HG02970 (cell line): ENCODE data around the gene UBL5.
"Not testable (repeated sequence)": the region's sequence is repeated elsewhere in the genome, so short reads cannot be mapped to it uniquely, and the experiment has no call there.

Experiments
- ATAC-seq: cut with Tn5 transposase; IDR thresholded peaks from one replicate; pipeline ENCODE4 v1.9.1; 2021; ENCODE audit warnings: mild to moderate bottlenecking, moderate library complexity, moderate number of reproducible peaks; ENCODE audit not compliant: unreplicated experiment, low FRiP score

Gene UBL5

GRCh38 chr19:9808855-9809824 lies 18.6 kb upstream of the UBL5 start:
- ATAC-seq: no peak

DNA sequence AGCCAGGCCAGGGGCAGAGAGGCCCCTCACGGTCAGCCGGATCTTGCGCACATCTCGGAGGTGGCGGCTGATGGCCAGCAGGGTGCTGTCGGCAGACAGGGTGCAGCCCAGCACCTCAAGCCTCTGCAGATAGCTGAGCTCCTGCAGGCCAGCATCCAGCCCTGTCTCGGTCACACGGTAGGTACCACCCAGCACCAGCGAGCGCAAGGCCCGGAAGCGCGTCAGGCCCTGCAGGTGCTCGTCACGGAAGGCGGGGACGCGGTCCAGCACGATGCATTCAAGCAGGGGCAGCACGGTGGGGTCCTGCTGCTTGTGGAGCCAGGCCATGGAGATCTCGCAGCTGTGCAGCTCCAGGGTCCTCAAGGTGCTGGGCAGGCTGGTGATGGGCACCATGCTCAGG lies 16.6 kb upstream of the UBL5 start:
- no peak for ATAC-seq

- no peak for ATAC-seq
Measured at GRCh38 chr19:9818175-9818733, 9.5 kb upstream of the UBL5 start.

- peak; percentile 91 for ATAC-seq
Measured at GRCh38 chr19:9818734-9819595, 8.8 kb upstream of the UBL5 start, which contains the start of gene FBXL12. Gene FBXL12 (minus strand): TSS chr19:9819079. CDS start chr19:9818813, 266 bp downstream.

DNA sequence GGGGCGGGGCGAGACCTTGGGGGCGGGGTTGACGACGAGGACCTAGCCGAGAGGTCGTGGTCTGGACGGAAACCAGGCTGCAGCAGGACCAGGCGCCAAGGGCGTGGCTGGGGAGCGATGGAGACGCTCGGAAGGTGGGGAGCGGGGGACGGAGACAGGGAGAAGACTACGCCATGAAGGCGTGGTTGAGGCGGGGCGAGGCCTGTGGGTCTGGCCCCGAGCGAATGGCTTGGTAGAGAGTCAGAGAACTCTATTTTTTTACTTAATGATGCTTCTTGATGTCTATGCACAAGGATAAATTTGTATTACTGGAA lies 8.2 kb upstream of the UBL5 start:
- ATAC-seq: no peak

DNA sequence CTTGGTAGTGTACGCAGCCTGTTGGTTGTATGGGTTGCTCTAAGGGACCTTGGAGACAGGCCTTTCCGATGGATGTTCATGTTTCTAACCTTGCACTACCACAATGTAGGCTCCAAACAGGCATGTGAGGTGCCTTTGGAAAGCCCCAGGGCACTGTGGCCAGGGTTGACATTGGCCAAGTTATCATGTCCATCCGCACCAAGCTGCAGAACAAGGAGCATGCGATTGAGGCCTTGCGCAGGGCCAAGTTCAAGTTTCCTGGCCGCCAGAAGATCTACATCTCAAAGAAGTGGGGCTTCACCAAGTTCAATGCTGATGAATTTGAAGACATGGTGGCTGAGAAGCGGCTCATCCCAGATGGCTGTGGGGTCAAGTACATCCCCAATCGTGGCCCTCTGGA lies 7.7 kb upstream of the UBL5 start:
- ATAC-seq: not testable (repeated sequence)

GRCh38 chr19:9823816-9824215 lies 3.9 kb upstream of the UBL5 start:
- ATAC-seq: no peak

DNA sequence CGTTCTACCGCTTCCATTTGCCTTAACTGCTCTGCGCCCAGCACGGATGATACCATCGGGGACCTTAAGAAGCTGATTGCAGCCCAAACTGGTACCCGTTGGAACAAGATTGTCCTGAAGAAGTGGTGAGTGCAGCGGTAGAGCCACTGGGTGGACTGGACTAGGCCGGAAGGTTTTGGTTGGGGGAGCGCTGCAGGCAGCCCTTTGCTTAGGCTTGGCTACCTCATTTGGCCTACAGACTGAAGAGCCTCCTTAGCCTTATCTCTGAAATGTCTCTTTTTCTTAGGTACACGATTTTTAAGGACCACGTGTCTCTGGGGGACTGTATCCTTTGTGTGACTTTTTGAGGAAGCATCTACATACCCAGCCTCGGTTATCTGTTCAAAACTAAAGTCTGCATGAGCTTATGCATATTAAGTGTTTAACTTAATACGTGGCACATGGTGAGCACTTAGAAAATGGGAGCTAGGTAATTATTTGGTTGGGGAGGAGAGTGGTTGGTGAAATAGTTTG lies 889 bp downstream of the UBL5 start:
- ATAC-seq: no peak

DNA sequence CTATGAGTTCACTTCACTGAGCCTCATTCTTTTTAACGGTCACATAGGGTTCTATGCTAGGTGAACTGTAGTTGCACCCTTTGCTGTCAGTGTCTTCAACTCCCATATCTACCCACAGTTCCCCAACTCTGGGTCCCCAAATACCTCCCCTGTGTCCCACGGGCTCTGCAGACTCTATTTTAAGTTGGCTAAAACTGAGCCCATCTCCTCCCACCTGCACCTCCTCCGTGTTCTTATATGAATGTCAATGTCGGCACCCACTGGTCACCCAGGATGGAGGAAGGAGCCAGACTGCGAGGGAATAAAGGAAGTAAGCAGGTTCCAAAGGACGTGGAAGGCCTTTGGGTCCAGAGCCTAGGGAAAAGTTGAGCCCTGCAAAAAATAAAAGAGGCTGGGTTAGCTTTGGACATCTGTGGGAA lies 6.6 kb downstream of the UBL5 start:
- ATAC-seq: no peak

- ATAC-seq: peak; percentile 98
Measured at GRCh38 chr19:9834726-9835506, 7.2 kb downstream of the UBL5 start, which contains the start of gene PIN1. Gene PIN1 (plus strand): TSS chr19:9835318. CDS start chr19:9835345, 27 bp downstream.

DNA sequence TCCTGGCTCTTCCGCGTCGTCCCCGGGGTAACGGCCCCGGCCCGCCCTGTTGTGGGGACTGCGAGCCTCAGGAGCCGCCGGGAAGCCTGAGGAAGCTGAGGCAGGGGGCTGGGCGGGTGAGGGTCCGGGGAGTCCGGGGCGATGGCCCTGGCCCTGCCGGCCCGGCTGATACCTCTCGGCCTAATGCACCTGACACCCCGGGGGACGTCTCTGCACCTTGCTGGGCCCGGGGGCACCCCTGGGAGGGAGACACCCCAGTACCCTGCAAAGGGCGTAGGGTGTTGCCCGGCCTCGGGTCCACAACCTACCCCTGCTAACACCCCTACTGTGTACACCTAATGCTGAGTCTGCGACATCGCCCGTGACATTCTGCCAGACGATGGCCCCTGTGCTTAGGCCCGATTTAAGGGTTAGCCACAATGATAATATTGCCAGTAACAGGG lies 7.8 kb downstream of the UBL5 start:
- ATAC-seq: peak; percentile 17

GRCh38 chr19:9836021-9836420 lies 8.3 kb downstream of the UBL5 start:
- no peak for ATAC-seq

DNA sequence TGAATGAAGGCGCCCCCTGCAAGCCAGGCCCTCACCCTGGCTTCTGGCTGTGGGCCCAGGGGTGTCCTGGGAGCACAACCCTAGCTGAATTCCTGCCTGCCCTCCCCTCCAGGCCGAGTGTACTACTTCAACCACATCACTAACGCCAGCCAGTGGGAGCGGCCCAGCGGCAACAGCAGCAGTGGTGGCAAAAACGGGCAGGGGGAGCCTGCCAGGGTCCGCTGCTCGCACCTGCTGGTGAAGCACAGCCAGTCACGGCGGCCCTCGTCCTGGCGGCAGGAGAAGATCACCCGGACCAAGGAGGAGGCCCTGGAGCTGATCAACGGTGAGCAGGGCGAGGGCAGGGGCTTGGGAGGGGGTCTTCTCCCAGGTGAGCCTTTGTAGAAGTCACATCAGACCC lies 10.6 kb downstream of the UBL5 start:
- no peak for ATAC-seq

DNA sequence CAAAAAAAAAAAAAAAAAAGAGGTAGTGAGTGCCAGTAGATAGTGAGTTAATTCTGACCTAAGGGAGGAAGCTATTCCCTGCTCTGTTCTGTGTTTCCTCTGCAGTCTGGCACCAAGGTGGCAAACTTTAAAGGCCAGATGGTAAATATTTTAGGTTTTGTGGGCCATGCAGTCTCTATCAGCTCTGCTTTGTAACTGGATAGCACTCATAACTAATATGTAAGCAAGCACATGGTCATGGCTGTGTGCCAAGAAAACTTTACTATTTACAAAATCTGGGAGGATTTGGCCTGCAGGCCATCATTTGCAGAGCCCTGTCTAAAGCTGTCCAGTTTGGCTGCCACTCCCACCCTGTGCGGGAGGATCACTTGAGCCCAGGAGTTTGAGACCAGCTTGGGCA lies 11.7 kb downstream of the UBL5 start:
- ATAC-seq: no peak

DNA sequence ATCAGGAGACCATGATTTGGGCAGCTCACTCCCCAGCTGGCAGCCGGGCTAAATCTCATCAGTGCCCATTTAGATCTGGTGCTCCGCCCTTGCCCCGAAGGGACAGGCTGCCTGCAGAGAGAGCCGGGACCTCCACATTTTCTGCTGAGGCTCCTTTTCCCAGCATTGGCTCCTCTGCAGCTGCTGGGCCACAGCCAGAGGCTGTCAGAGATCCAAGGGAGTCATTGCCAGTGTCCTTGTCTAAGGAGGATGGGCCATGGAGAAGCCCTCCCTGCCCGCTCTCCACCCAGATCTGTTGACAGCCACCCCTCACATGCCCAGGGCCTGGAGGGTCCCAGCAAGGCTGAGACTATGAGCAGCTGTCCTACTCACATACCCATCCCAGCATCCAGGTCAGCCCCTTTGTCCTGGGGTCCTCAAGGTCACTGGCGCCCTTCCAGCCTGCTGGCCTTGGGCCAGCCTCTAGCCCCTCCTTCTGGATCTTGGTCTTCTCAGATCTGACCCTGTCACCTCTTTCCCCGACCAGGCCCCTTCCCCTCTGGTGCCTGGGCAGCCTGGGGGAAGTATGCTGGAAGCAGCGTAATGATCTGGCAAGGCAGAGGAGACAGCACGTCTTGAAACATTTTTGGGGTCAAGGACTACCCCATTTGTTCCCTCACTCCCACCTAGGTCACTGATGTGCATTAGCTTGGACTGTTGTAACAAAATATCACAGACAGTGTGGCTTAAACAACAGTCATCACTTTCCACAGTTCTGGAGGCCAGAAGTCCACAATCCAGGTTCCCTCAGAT lies 15.3 kb downstream of the UBL5 start:
- ATAC-seq: no peak

DNA sequence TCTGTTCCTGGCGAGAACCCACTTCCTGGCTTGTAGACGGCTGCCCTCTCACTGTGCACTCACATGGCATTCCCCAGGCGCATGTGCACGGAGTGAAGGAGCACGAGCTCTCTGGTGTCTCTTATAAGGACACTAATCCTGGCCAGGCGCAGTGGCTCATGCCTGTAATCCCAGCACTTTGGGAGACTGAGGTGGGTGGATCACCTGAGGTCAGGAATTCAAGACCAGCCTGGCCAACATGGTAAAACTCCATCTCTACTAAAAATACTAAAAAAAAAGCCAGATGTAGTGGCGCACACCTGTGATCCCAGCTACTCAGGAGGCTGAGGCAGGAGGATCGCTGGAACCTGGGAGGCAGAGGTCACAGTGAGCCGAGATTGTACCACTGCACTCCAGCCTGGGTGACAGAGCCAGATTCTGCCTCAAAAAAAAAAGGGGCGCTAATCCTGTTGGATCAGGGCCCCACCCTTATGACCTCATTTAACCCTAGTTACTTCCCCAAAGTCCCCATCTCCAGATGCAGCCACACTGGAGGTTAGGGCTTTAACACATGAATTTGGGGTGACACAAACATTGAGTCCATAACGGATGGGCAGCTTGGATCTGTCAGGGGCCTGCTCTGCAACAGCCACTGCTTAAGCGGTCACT lies 16.0 kb downstream of the UBL5 start:
- ATAC-seq: not testable (repeated sequence)

- ATAC-seq: no peak
Measured at GRCh38 chr19:9847087-9847671, 19.5 kb downstream of the UBL5 start.

DNA sequence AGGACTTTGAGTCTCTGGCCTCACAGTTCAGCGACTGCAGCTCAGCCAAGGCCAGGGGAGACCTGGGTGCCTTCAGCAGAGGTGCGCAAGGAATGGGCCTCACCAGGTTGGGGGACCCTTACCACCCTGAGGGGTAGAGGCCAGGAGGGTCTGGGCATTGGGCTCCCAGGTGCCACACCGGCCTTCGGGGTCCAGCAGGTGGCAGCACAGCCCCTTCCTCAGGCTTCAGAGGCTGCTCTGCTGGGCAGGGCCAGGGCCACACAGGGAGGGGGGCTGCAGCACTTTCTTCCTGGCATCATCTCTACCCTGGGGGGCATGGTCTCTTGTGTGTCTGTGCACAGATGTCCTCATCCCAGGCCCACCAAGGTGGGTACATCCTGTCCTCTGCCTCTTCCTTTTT lies 20.3 kb downstream of the UBL5 start:
- ATAC-seq: no peak
